ENCODE data around the gene TNS4. TPM values are rescaled to one million over a fixed set of nuclear protein-coding genes. Genes with fewer than 3 reads are reported as not detected.

Gene TNS4
- total RNA-seq, 1 donor: 0.21 TPM

DNA sequence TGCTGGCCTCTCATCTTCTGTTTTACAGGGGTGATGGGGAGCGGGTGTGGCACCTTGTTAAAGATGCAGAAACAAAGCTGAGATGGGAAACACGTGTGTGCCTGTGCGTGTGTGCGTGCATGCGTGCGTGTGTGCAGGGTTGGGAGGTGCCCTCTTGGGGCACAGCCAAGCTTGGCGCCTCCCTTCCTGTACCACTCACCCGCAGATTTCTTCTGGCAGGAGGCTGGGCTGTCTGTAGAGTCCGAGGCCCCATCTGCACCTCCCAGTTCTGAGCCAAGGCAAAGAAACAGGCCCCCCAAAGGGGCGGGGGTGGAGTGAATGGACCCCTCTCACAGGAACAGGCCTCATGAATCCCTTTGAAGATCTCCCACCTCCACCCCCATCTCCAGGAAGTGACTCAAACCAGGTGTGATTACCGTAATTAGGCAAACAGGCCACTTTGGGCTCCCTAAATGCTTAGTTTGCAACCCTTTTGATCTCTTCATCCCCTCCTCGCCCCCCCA lies 20.9 kb downstream of the TNS4 start:
- Histone ChIP-seq H3K4me1 (ENCODE audit: insufficient read depth, low read length) (peaks cover 35% of the 10 kb centered on the region), H3K4me3 (ENCODE audit: low read length) (no peak overlapping the region), H3K9me3 (ENCODE audit: low read depth, low read length) (no peaks in the 10 kb centered on the region), H3K27me3 (ENCODE audit: insufficient read depth, low read length) (no peaks in the 10 kb centered on the region)

DNA sequence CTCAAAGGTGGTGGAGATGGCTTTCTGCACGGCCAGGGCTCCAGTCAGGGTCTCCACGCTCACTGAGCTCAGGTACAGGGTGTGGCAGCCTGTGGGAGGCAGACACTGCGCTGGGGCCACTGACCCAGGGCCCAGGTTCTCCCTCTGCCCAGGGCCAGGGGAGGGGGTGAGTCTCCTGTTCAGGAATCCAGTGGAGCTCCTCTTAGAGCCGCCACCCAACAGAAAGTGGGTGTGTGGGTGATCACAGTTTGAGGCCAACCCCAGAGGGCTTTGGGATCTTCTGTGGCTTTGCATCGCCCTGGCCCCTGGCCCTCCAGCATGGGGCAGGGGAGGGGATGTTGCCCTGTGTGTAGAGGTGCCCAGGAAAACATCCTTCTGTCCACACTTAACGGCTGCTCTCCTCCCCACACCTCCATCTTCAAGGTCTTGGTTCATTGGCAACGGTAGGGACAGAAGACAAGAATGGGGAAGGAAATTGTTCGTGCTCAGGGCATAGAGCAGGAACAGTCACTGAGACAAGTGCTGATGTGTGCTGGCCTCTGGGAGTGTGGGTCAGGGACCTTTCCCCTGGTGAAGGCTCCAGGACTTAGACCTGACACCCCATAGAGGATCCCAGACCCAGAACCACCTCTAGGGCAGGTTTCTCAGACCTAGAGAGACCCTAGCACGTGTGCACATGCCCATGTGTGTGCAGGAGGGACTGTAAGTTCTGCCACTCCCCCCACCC lies 21.5 kb downstream of the TNS4 start:
- Histone ChIP-seq H3K27me3 (ENCODE audit: insufficient read depth, low read length) (no peaks in the 10 kb centered on the region), H3K4me1 (ENCODE audit: insufficient read depth, low read length) (peaks cover 35% of the 10 kb centered on the region), H3K9me3 (ENCODE audit: low read depth, low read length) (no peaks in the 10 kb centered on the region), H3K4me3 (ENCODE audit: low read length) (no peak overlapping the region)

DNA sequence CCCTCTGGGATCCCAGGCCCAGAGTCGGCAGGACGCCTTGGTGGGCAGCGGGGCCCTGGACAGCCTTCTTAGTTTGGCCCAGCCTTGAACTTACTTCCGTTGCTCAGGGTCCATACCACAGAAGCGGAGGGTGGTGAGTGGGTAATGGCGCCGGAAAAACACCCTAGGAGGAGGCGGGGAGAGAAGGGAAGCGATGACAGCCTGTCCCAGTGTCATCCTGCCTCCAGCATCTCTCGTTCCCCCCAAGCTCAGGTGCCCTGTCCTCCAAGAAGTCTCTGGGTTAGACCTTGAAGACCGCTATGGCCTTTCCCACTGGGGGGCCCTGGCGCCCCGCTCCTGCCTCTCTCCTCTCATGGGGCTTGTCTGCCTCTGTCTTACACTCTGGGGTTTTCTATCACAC lies 22.9 kb downstream of the TNS4 start:
- no peaks in the 10 kb centered on the region for H3K27me3 ChIP-seq (ENCODE audit: insufficient read depth, low read length)
- no peak overlapping the region for H3K4me3 ChIP-seq (ENCODE audit: low read length)
- H3K4me1 ChIP-seq (ENCODE audit: insufficient read depth, low read length): peaks cover 35% of the 10 kb centered on the region
- no peaks in the 10 kb centered on the region for H3K9me3 ChIP-seq (ENCODE audit: low read depth, low read length)

DNA sequence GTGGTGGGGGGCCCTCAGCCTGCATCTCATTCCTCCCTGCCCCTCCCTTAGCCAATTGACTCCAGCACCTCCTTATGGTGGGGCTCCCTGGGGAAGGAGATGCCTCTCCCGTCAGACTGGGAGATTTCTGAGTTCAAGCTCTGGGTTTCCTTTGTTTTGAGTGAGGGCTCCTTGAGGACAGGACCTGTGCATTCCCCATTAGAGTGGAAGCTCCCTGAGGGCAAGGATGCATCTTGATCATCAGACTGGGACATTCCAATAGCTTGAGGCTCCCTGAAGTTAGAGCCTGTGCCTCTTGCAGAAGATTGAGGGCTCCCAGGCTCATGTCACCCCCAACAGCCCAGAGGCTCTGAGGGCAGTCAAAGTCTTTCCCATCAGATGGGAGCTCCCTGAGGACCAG lies 23.6 kb downstream of the TNS4 start:
- H3K9me3 ChIP-seq (ENCODE audit: low read depth, low read length): no peaks in the 10 kb centered on the region
- peaks cover 33% of the 10 kb centered on the region for H3K4me1 ChIP-seq (ENCODE audit: insufficient read depth, low read length)
- no peak overlapping the region for H3K4me3 ChIP-seq (ENCODE audit: low read length)
- no peaks in the 10 kb centered on the region for H3K27me3 ChIP-seq (ENCODE audit: insufficient read depth, low read length)

DNA sequence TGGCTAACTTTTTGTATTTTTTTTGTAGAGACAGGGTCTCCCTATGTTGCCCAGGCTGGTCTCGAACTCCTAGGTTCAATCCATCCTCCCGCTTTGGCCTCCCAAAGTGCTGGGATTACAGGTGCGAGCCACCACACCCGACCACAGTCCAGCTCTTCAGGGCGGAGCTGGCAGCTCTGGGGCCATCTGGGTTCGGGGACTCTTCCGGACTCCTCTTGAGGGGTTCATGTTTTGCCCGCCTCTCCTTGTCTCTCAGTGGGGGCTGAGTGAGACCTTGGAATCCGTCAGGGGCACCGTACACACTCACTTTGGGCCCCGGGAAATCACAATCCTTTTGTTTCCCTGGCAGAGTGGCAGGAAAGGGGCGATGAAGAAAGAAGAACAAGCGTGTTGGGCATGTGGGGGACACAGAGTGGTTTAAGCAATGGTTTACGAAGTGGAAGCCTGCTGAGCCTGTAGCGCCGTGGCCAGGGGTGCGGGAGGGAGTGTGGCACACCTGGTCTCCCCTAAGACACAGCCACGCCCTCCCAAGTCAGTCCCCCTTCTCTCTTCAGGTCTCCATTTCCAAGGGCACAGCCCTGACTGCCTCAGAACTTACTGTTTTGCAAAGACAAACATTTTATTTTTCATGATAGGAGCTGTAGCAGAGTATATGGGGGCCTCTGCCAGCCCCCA lies 26.1 kb downstream of the TNS4 start:
- H3K4me1 ChIP-seq (ENCODE audit: insufficient read depth, low read length): peaks cover 16% of the 10 kb centered on the region
- no peak overlapping the region for H3K4me3 ChIP-seq (ENCODE audit: low read length)
- no peaks in the 10 kb centered on the region for H3K27me3 ChIP-seq (ENCODE audit: insufficient read depth, low read length)
- no peaks in the 10 kb centered on the region for H3K9me3 ChIP-seq (ENCODE audit: low read depth, low read length)

DNA sequence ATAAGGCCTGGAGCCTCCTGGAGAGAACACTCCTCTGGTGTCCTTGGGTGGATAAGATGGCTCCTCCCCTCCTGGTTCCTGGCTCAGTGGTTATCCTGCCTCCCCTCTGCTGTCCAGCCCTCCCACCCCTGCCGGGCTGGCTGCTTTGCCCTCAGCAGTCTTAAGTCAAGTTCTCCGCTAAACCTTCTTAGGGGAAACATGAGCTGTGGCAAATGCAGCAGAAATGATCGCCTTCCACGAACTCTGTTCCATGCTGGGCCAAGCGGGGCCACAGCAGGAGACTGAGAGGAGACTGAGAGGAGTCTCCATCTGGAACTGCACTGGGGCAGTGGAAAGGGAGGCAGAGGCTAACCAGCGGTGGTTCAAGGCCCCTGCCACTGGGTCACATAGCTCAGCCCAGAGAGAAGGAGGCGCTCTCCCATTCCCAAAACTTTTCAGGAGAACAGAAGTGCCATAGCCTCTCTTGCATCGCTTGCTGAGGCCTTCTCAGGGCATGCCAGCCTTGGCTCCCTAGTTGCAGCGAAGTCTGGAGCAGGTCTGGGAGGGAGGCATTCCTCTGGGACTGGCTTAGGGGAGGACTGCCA lies 26.9 kb downstream of the TNS4 start:
- Histone ChIP-seq H3K4me3 (ENCODE audit: low read length) (no peak overlapping the region), H3K4me1 (ENCODE audit: insufficient read depth, low read length) (peaks cover 8% of the 10 kb centered on the region), H3K9me3 (ENCODE audit: low read depth, low read length) (no peaks in the 10 kb centered on the region), H3K27me3 (ENCODE audit: insufficient read depth, low read length) (no peaks in the 10 kb centered on the region)

GRCh38 chr17:40473573-40474365 lies 27.7 kb downstream of the TNS4 start:
- Histone ChIP-seq H3K9me3 (ENCODE audit: low read depth, low read length) (no peaks in the 10 kb centered on the region), H3K4me3 (ENCODE audit: low read length) (no peak overlapping the region)

GRCh38 chr17:40472733-40473452 lies 28.5 kb downstream of the TNS4 start:
- Histone ChIP-seq H3K4me1 (ENCODE audit: insufficient read depth, low read length) (no peaks in the 10 kb centered on the region), H3K4me3 (ENCODE audit: low read length) (no peak overlapping the region), H3K27me3 (ENCODE audit: insufficient read depth, low read length) (no peaks in the 10 kb centered on the region), H3K9me3 (ENCODE audit: low read depth, low read length) (no peaks in the 10 kb centered on the region)

More at GRCh38 chr17:40473573-40474365, 27.7 kb downstream of the TNS4 start:
- no peaks in the 10 kb centered on the region for H3K27me3 ChIP-seq (ENCODE audit: insufficient read depth, low read length)
- peaks cover 2% of the 10 kb centered on the region for H3K4me1 ChIP-seq (ENCODE audit: insufficient read depth, low read length)

DNA sequence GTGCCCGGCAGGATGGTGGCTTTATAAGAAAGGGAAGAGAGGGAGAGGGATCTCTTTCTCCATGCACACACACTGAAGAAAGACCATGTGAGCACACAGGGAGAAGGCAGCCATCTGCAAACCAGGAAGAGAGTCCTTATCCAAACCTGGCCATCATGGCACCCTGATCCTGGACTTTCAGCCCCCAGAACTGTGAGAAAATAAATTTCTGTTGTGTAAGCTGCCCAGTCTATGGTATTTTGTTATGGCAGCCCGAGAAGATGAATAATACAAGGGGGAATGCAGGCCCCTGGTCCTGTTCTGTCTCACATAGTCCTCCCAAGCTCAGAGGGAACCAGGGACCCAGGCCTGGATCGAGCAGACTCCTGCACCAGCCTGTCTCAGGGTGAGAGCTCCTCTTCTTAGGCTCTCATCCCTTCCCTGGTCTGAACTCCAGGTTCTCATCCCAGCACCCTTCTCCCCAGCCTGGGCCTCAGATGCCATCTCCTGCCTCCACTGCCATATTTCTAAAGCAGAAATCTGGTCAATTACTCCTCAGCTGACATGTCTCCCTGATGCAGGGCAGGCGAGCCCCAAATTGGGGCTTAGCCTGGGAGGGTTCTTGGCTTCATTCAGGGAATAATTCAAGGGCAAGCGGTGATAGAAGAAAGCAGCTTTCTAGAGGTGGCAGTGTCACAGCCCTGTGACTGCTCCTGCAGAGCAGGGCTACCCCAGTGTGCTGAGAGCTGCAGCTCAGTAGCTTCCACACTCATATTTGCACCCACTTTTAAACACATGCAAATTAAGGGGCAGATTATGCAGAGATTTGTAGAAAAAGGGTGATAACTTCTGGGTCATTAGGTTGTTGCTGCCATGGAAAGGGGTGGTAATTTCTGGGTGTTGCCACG lies 29.3 kb downstream of the TNS4 start:
- no peak overlapping the region for H3K4me3 ChIP-seq (ENCODE audit: low read length)
- H3K27me3 ChIP-seq (ENCODE audit: insufficient read depth, low read length): no peaks in the 10 kb centered on the region
- H3K4me1 ChIP-seq (ENCODE audit: insufficient read depth, low read length): no peaks in the 10 kb centered on the region
- no peaks in the 10 kb centered on the region for H3K9me3 ChIP-seq (ENCODE audit: low read depth, low read length)

DNA sequence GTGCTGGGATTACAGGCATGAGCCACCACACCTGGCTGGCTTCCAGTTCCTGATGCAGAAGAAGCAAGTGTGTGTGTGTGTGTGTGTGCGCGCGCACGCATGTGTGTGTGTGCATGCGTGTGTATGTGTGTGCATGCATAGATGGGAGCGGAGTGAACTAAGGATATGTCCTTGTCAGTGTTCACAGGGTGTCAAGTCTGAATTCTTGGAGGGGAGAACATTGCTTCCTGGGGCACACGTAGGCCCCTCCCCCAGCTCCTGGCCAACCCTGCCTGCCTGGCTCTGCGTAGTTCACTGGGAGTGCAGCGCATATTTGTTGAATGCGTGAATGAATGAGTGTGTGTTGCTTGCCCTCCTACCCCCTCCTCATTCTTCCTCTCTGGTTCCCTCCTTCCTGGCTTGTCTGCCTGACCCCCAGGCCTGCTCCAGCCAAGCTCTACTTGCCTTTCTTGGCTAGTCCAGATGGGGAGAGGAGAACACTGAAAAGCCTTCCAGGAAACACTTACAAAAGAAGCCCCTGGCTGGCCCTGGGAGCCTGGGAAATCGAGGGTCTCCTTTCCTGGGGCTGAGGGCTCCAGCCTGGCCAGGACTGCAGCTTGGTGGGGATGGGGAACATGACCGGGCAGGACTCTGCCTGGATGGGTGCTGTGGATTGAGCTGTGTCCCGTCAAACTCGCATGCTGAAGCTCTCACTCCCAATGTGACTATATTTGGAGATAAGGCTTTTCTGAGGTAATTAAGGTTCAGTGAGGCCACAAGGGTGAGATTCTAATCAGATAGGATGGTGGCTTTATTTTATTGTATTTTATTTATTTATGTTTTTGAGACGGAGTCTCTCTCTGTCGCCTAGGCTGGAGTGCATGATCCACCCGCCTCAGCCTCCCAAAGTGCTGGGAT lies 30.2 kb downstream of the TNS4 start:
- no peaks in the 10 kb centered on the region for H3K27me3 ChIP-seq (ENCODE audit: insufficient read depth, low read length)
- no peaks in the 10 kb centered on the region for H3K4me1 ChIP-seq (ENCODE audit: insufficient read depth, low read length)
- no peak overlapping the region for H3K4me3 ChIP-seq (ENCODE audit: low read length)
- H3K9me3 ChIP-seq (ENCODE audit: low read depth, low read length): no peaks in the 10 kb centered on the region

DNA sequence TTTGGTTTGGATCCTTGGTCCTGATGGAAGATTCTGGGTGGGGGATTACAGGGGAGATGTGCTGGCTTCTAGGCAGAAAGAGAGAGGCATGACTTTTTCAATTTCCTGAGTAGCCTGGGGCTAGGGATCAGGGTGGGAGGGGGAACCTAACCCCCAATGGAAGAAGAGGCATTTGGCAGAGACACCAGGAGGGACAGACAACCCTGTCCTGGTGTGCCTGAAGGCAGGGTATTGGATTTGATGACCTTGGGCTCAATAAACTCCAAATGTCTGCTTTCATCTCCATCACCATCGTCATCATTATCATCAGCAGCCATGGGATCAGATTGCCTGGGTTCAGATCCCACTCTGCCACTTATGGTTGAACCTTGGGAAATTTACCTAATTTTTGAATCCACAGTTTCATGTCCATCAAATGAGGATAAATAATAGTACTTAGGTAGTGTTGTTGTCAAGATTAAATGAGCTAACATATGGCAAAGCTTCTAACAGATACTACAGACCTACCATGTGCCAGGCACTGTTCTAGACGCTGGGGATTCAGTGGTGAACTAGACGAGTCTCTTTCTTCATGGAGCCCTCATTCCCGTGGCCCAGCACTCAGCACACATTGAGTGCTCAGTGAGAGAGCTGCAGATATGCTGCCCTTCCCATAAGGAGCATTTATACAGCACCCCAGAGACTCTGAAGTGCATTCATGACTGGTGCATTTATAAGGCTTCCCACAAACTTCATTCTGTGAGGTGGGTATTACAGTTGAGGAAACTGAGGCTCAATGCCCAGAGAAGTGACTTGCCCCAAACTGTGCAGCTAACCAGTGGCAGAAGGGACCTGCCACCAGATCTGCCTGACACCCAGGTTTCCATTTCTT lies 31.4 kb downstream of the TNS4 start:
- Histone ChIP-seq H3K27me3 (ENCODE audit: insufficient read depth, low read length) (no peaks in the 10 kb centered on the region), H3K9me3 (ENCODE audit: low read depth, low read length) (no peaks in the 10 kb centered on the region), H3K4me3 (ENCODE audit: low read length) (no peak overlapping the region), H3K4me1 (ENCODE audit: insufficient read depth, low read length) (no peaks in the 10 kb centered on the region)

- H3K4me1 ChIP-seq (ENCODE audit: insufficient read depth, low read length): no peaks in the 10 kb centered on the region
- H3K27me3 ChIP-seq (ENCODE audit: insufficient read depth, low read length): no peaks in the 10 kb centered on the region
- no peak overlapping the region for H3K4me3 ChIP-seq (ENCODE audit: low read length)
- H3K9me3 ChIP-seq (ENCODE audit: low read depth, low read length): no peaks in the 10 kb centered on the region
Measured at GRCh38 chr17:40468560-40468959, 32.9 kb downstream of the TNS4 start.
